ENCODE measurements around the gene KDM1B. TPM values are rescaled to one million over a fixed set of nuclear protein-coding genes. Genes with fewer than 3 reads are reported as not detected.

Gene KDM1B
- total RNA-seq, 1 experiment from 2014 or later = 25.0 TPM

DNA sequence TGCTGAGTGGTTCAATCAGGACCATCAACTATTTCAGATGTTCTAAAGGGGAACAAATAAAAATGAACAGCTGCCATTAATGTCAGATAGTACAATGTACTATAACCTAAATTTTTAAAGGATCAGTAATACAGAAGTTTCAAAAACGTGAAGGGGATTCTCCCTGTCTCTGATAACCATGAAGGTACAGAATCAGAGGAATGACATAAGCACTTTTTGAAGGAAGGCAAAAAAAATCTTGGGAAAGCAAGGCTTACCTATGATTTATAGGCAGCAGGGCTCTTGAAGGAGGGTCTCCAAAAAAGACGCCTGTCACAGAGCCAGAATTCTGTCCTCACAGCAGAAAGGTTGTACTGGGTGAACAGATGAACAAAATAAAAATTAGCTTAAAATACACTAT is 89.0 kb downstream of the KDM1B start:
- CTCF ChIA-PET = no interaction called here
- POLR2A ChIA-PET (ENCODE audit: unreplicated experiment) = no interaction called here
- peaks cover 59% of the 10 kb centered on the region for H3K79me2 ChIP-seq (ENCODE audit: low read length)

DNA sequence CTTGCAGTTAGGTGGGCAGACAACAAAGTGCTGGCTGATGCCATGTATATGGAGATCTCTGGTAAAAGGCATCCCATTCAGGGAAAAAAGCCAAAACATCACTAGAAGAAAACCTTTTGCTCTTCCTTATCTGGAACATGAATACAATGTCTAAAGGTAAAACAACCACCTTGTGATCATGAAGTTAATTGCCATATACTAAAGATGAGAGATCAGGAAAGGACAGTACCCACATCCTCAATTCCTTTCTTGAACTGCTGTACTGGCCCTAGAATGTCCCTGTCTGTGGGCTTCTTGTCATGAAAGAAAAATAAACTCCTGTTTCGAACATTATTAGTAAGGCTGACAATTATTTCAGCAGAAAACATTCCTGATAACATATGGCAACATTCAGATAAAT is 89.9 kb downstream of the KDM1B start:
- POLR2A ChIA-PET (ENCODE audit: unreplicated experiment) = no interaction called here
- no peak for DNase-seq
- no peaks in the 10 kb centered on the region for H3K9me3 ChIP-seq (ENCODE audit: low read length)
- no peak overlapping the region for H2AFZ ChIP-seq (ENCODE audit: low read length)
- H3K4me2 ChIP-seq (ENCODE audit: low read length) = no peak overlapping the region
- peaks cover 72% of the 10 kb centered on the region for H3K36me3 ChIP-seq (ENCODE audit: low read depth, low read length)
- H3K4me1 ChIP-seq (ENCODE audit: insufficient read depth, low read length) = peaks cover 40% of the 10 kb centered on the region
- peaks cover 19% of the 10 kb centered on the region for H4K20me1 ChIP-seq (ENCODE audit: low read length)
- peaks cover 56% of the 10 kb centered on the region for H3K79me2 ChIP-seq (ENCODE audit: low read length)
- no peaks in the 10 kb centered on the region for H3K27me3 ChIP-seq (ENCODE audit: low read length)
- H3K4me3 ChIP-seq (ENCODE audit: low read length) = no peak overlapping the region
- no peak overlapping the region for H3K27ac ChIP-seq (ENCODE audit: low read length)
- peaks cover 8% of the 10 kb centered on the region for H3F3A ChIP-seq (ENCODE audit: low read length, unreplicated experiment)
- CTCF ChIA-PET = no interaction called here
- H3K9ac ChIP-seq (ENCODE audit: low read length) = no peak overlapping the region
- no TSS peak for BruUV-seq (replicated peaks)
- no peak for ATAC-seq
- intact Hi-C loops (cut with micrococcal nuclease) = loop anchor here (10.0 kb wide), 1 partner anchor 380 kb away; no protein-coding TSS in a partner anchor
- no peaks in the 10 kb centered on the region for H3K9me2 ChIP-seq (replicated peaks; ENCODE audit: low read length)
- TF ChIP-seq, protein P1, sequence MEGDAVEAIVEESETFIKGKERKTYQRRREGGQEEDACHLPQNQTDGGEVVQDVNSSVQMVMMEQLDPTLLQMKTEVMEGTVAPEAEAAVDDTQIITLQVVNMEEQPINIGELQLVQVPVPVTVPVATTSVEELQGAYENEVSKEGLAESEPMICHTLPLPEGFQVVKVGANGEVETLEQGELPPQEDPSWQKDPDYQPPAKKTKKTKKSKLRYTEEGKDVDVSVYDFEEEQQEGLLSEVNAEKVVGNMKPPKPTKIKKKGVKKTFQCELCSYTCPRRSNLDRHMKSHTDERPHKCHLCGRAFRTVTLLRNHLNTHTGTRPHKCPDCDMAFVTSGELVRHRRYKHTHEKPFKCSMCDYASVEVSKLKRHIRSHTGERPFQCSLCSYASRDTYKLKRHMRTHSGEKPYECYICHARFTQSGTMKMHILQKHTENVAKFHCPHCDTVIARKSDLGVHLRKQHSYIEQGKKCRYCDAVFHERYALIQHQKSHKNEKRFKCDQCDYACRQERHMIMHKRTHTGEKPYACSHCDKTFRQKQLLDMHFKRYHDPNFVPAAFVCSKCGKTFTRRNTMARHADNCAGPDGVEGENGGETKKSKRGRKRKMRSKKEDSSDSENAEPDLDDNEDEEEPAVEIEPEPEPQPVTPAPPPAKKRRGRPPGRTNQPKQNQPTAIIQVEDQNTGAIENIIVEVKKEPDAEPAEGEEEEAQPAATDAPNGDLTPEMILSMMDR (conservative IDR thresholded peaks at IDR 0.05; ENCODE audit: low read depth, low read length) = no peak
- TF ChIP-seq EZH2 (IDR thresholded peaks at IDR 0.05; ENCODE audit: low read length, unreplicated experiment) (no peak), EZH2phosphoT487 (IDR thresholded peaks at IDR 0.05; ENCODE audit: borderline replicate concordance, low read length) (no peak)

More for the DNA sequence above, 89.0 kb downstream of the KDM1B start:
- Histone ChIP-seq H3K27me3 (ENCODE audit: low read length) (no peaks in the 10 kb centered on the region), H3K9me2 (replicated peaks; ENCODE audit: low read length) (no peaks in the 10 kb centered on the region), H2AFZ (ENCODE audit: low read length) (no peak overlapping the region), H3F3A (ENCODE audit: low read length, unreplicated experiment) (peaks cover 8% of the 10 kb centered on the region), H3K36me3 (ENCODE audit: low read depth, low read length) (peaks cover 69% of the 10 kb centered on the region), H3K9ac (ENCODE audit: low read length) (no peak overlapping the region), H3K4me1 (ENCODE audit: insufficient read depth, low read length) (peaks cover 40% of the 10 kb centered on the region), H3K27ac (ENCODE audit: low read length) (no peak overlapping the region), H3K9me3 (ENCODE audit: low read length) (no peaks in the 10 kb centered on the region), H3K4me2 (ENCODE audit: low read length) (no peak overlapping the region), H3K4me3 (ENCODE audit: low read length) (no peak overlapping the region), H4K20me1 (ENCODE audit: low read length) (peaks cover 23% of the 10 kb centered on the region)
- no peak for DNase-seq
- ATAC-seq = no peak
- intact Hi-C loops (cut with micrococcal nuclease) = loop anchor here (10.0 kb wide), 1 partner anchor 379 kb away; no protein-coding TSS in a partner anchor
- BruUV-seq (replicated peaks) = no TSS peak
- no peak for TF ChIP-seq EZH2 (IDR thresholded peaks at IDR 0.05; ENCODE audit: low read length, unreplicated experiment)
- TF ChIP-seq, protein P1 (conservative IDR thresholded peaks at IDR 0.05; ENCODE audit: low read depth, low read length) = no peak
- no peak for TF ChIP-seq EZH2phosphoT487 (IDR thresholded peaks at IDR 0.05; ENCODE audit: borderline replicate concordance, low read length)

GRCh38 chr6:18245642-18246041 is 90.4 kb downstream of the KDM1B start:
- no peak for TF ChIP-seq EZH2phosphoT487 (IDR thresholded peaks at IDR 0.05; ENCODE audit: borderline replicate concordance, low read length)
- TF ChIP-seq, protein P1 (conservative IDR thresholded peaks at IDR 0.05; ENCODE audit: low read depth, low read length) = no peak
- no peak for TF ChIP-seq EZH2 (IDR thresholded peaks at IDR 0.05; ENCODE audit: low read length, unreplicated experiment)
- Histone ChIP-seq H3F3A (ENCODE audit: low read length, unreplicated experiment) (peaks cover 8% of the 10 kb centered on the region), H3K27me3 (ENCODE audit: low read length) (no peaks in the 10 kb centered on the region), H3K36me3 (ENCODE audit: low read depth, low read length) (peaks cover 68% of the 10 kb centered on the region), H3K4me1 (ENCODE audit: insufficient read depth, low read length) (peaks cover 40% of the 10 kb centered on the region), H2AFZ (ENCODE audit: low read length) (no peak overlapping the region), H3K27ac (ENCODE audit: low read length) (peak overlapping the region; percentile 9; the same call in 1 of the 2 replicates), H3K4me3 (ENCODE audit: low read length) (no peak overlapping the region), H3K79me2 (ENCODE audit: low read length) (peaks cover 54% of the 10 kb centered on the region), H4K20me1 (ENCODE audit: low read length) (peaks cover 16% of the 10 kb centered on the region), H3K9me2 (replicated peaks; ENCODE audit: low read length) (no peaks in the 10 kb centered on the region), H3K9ac (ENCODE audit: low read length) (no peak overlapping the region), H3K9me3 (ENCODE audit: low read length) (no peaks in the 10 kb centered on the region), H3K4me2 (ENCODE audit: low read length) (no peak overlapping the region)
- BruUV-seq (replicated peaks) = no TSS peak
- POLR2A ChIA-PET (ENCODE audit: unreplicated experiment) = no interaction called here
- intact Hi-C loops (cut with micrococcal nuclease) = loop anchor here (10.0 kb wide), 1 partner anchor 381 kb away; no protein-coding TSS in a partner anchor
- CTCF ChIA-PET = no interaction called here
- no peak for DNase-seq
- ATAC-seq = no peak
